Esophagus squamous epithelium (tissue), 4 donors: Measurements from ENCODE around the gene CCL15.

Source experiments
- CTCF ChIP-seq, 6 experiments: fragments of 450-650 bp in 4 of 6; fragments of 200-600 bp in 2 of 6; sonication (generic) in 2 of 6; IDR thresholded peaks; one replicate each; pipeline ENCODE4 v1.5.1; 2016 to 2019; ENCODE audit warnings: antibody characterized with exemption in 6 of 6, mild to moderate bottlenecking in 4 of 6, moderate library complexity in 4 of 6
- POLR2A ChIP-seq, 4 donors: fragments of 450-650 bp; IDR thresholded peaks; one replicate each; pipeline ENCODE4 v1.6.1; 2017; ENCODE audit warnings: antibody characterized with exemption in 4 of 4, mild to moderate bottlenecking in 4 of 4, moderate library complexity in 3 of 4

DNA sequence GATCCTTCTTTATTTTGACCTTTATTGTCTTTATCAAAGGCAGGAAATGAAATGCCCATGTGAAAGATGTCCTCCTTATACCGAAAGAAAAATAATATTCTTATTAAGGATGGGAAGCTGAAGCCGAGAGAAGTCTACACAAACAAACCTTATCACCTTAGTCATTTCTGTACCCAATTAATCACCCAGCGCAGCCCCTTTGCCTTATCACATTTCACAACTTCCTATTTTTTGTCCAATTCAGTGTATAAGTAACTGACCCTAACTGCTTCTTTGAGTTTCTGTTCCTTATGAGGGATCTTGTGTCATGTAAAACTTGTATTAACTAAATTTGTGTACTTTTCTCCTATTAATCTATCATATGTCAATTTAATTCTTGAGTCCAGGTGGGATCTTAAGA, 32.8 kb upstream of the CCL15 start:
- TF ChIP-seq POLR2A (IDR thresholded peaks at IDR 0.05) = no peak
- no peak for TF ChIP-seq CTCF (IDR thresholded peaks at IDR 0.05)
